GM18507 (cell line): ENCODE results near the gene PAIP2.
A peak's percentile ranks its signal among the peaks of the same experiment; 100 is the strongest.
"Not testable (repeated sequence)": the region's sequence is repeated elsewhere in the genome, so short reads cannot be mapped to it uniquely, and the experiment has no call there.

ENCODE experiments used
- DNase-seq: peaks from one replicate; pipeline ENCODE4 v3.0.0; 2011; ENCODE audit warnings: low read depth; ENCODE audit not compliant: insufficient read length; ENCODE audit errors: extremely low spot score
- FAIRE-seq: peaks from 2 replicates; lab custom pipeline; 2011; peaks lifted over from hg19 to GRCh38; lab: Jason Lieb, UNC

Gene PAIP2

GRCh38 chr5:139403418-139403786 is 61.7 kb downstream of the PAIP2 start:
- DNase-seq (no peak), FAIRE-seq (no peak)

GRCh38 chr5:139403787-139404483 is 62.3 kb downstream of the PAIP2 start, which contains the start of gene SPATA24:
Gene SPATA24, minus strand, starts transcription at chr5:139404089. Its CDS starts 29 bp downstream, at chr5:139404060.
- FAIRE-seq (peak; percentile 92), DNase-seq (peak; percentile 91)

- FAIRE-seq = no peak
- DNase-seq = no peak
These were observed 62.8 kb downstream of the PAIP2 start for GRCh38 chr5:139404484-139404840.

GRCh38 chr5:139406963-139407362 is 65.3 kb downstream of the PAIP2 start:
- DNase-seq (no peak), FAIRE-seq (no peak)

GRCh38 chr5:139407517-139407916 is 65.9 kb downstream of the PAIP2 start:
- FAIRE-seq (no peak), DNase-seq (no peak)

GRCh38 chr5:139408191-139408590 is 66.5 kb downstream of the PAIP2 start:
- DNase-seq (no peak), FAIRE-seq (no peak)

GRCh38 chr5:139409116-139409515 is 67.5 kb downstream of the PAIP2 start:
- not testable (repeated sequence) for DNase-seq, FAIRE-seq

GRCh38 chr5:139410121-139410992 is 68.7 kb downstream of the PAIP2 start:
- no peak for FAIRE-seq
- no peak for DNase-seq

- FAIRE-seq (no peak), DNase-seq (no peak)
These were observed 69.6 kb downstream of the PAIP2 start for GRCh38 chr5:139410993-139411828.

GRCh38 chr5:139413153-139413552 is 71.5 kb downstream of the PAIP2 start:
- FAIRE-seq (no peak), DNase-seq (no peak)

GRCh38 chr5:139413963-139414362 is 72.3 kb downstream of the PAIP2 start:
- DNase-seq = no peak
- peak; percentile 77 for FAIRE-seq

- DNase-seq (no peak), FAIRE-seq (no peak)
These were observed 73.0 kb downstream of the PAIP2 start for GRCh38 chr5:139414581-139415130.

- DNase-seq (no peak), FAIRE-seq (peak; percentile 54)
These were observed 73.7 kb downstream of the PAIP2 start for GRCh38 chr5:139415221-139415861.

GRCh38 chr5:139415869-139416268 is 74.2 kb downstream of the PAIP2 start:
- FAIRE-seq (no peak), DNase-seq (no peak)

GRCh38 chr5:139416651-139417050 is 75.0 kb downstream of the PAIP2 start:
- FAIRE-seq (no peak), DNase-seq (no peak)

GRCh38 chr5:139417214-139417613 is 75.6 kb downstream of the PAIP2 start:
- DNase-seq (no peak), FAIRE-seq (no peak)

- DNase-seq = no peak
- FAIRE-seq = no peak
These were observed 77.1 kb downstream of the PAIP2 start for GRCh38 chr5:139418793-139419192.
